HG02678 (cell line): Measurements from ENCODE around the gene KIF18B.

Source experiments
- ATAC-seq: cut with Tn5 transposase; IDR thresholded peaks from one replicate; pipeline ENCODE4 v1.9.1; 2021; ENCODE audit warnings: mild to moderate bottlenecking, moderate library complexity; ENCODE audit not compliant: unreplicated experiment

KIF18B gene

GRCh38 chr17:44907729-44908470 is 39.7 kb downstream of the KIF18B start:
- no peak for ATAC-seq

- no peak for ATAC-seq
These were observed 40.5 kb downstream of the KIF18B start for GRCh38 chr17:44906763-44907728.

GRCh38 chr17:44906010-44906646 is 41.4 kb downstream of the KIF18B start:
- no peak for ATAC-seq

GRCh38 chr17:44905006-44906000 is 42.3 kb downstream of the KIF18B start:
- ATAC-seq, result no peak

GRCh38 chr17:44904001-44904984 is 43.3 kb downstream of the KIF18B start:
- ATAC-seq, result no peak

GRCh38 chr17:44903012-44903685 is 44.4 kb downstream of the KIF18B start:
- no peak for ATAC-seq

- ATAC-seq, result no peak
These were observed 45.3 kb downstream of the KIF18B start for GRCh38 chr17:44902135-44902760.

- no peak for ATAC-seq
These were observed 46.1 kb downstream of the KIF18B start for GRCh38 chr17:44901411-44901921.

- ATAC-seq, result no peak
These were observed 46.7 kb downstream of the KIF18B start for GRCh38 chr17:44900894-44901293.

GRCh38 chr17:44899074-44899782 is 48.3 kb downstream of the KIF18B start, which contains the start of gene EFTUD2:
EFTUD2 (minus strand) TSS chr17:44899445; CDS start chr17:44894521, 4,924 bp downstream.
- peak; percentile 80 for ATAC-seq

GRCh38 chr17:44898768-44899073 is 48.9 kb downstream of the KIF18B start:
- ATAC-seq, result no peak

GRCh38 chr17:44894642-44895041 is 52.9 kb downstream of the KIF18B start:
- ATAC-seq, result no peak

GRCh38 chr17:44892250-44892649 is 55.3 kb downstream of the KIF18B start:
- no peak for ATAC-seq

- ATAC-seq, result no peak
These were observed 58.6 kb downstream of the KIF18B start for GRCh38 chr17:44889003-44889402.

GRCh38 chr17:44887971-44888954 is 59.3 kb downstream of the KIF18B start:
- ATAC-seq, result no peak

- ATAC-seq, result no peak
These were observed 60.6 kb downstream of the KIF18B start for GRCh38 chr17:44887016-44887415.
